Activated CD4-positive, CD25-positive, alpha-beta regulatory T cell treated with anti-CD3 and anti-CD28 coated beads, Interleukin-2, amount 50 U/mL, for 16 hours (primary cell): ENCODE measurements around the gene A3GALT2.
A peak's percentile ranks its signal among the peaks of the same experiment; 100 is the strongest.

Experiments used
- DNase-seq: peaks from one replicate; pipeline ENCODE4 v3.0.0-alpha.2; 2020; ENCODE audit warnings: low read depth, low spot score

The A3GALT2 gene

GRCh38 chr1:33350611-33351280 lies 29.8 kb upstream of the A3GALT2 start:
- no peak for DNase-seq

GRCh38 chr1:33349778-33350610 lies 29.1 kb upstream of the A3GALT2 start:
- DNase-seq: peak; percentile 60

- DNase-seq: no peak
Measured at GRCh38 chr1:33349081-33349759, 28.3 kb upstream of the A3GALT2 start.

GRCh38 chr1:33348676-33349080 lies 27.8 kb upstream of the A3GALT2 start:
- no peak for DNase-seq

DNA sequence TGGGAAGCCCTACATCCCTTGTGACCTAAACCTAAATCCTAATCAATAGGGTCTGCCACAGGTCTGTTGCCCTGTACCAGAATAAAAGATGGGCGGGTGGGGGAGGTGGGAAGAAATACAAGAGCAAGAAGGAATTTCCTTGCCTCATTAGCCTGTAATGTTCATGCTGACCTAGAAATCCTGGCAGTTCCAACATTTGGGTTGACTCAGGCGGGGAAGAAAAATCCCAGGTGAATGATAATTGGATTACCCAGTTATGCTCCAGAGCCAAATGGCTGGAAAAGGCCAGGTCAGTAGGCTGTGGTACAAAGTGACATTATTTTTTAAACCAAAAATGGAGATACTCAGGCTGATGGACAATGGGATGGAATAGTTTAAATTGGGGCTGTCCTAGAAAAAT lies 27.3 kb upstream of the A3GALT2 start:
- no peak for DNase-seq

GRCh38 chr1:33347650-33347992 lies 26.7 kb upstream of the A3GALT2 start:
- DNase-seq: no peak

DNA sequence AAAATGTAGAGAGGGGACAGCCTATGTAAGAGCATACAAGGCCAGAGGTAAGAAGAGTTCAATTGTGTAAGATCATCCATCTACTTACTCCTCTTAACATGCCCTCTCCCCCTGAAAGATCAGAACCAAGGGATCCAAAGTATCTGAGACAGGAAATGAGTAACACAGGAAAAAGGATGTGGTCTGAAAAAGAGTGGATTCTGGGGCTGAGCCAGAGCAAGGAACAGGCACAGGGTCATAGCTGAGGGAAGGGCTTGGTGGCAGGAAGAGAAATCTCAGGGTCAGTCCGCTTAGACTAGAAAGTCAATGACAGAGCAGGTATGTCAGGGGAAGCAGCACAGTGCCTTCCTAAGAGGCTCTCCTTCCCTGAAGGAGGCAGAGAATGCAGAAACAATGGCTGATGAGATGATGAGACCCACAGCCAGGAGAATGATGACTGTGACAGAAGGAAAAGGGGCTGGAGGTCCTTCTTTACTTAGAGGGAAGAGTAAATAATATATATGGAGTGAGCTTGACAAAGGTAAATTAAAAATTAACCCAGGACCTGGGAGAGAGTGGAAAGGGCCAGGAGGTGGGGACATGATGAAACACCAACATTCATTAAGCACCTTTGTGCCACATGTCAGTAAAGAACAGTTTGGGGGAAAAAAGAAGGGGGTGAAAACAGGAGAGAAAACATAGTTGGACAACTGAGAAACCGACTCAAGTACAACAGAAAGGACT lies 26.2 kb upstream of the A3GALT2 start:
- no peak for DNase-seq

GRCh38 chr1:33346533-33346926 lies 25.6 kb upstream of the A3GALT2 start:
- no peak for DNase-seq

- no peak for DNase-seq
Measured at GRCh38 chr1:33344896-33345560, 24.1 kb upstream of the A3GALT2 start.

DNA sequence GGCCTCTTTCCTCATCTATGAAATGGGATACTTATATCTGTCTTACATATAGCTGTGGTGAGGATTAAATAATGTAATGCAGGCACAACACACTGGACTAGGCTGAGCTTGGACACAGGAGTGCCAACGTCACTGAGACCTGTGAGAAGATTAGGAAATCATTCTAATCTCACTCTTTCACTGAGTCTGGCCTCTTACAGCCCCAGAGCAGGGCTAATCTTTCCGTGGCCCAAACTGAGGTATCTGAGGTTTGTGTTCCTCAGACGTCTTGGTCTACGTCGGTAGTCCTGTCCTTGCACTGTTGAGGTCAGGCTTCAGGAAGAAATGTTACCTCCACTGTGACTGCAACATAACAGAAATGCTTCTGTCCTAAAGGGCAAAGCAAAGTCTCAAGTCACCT lies 22.6 kb upstream of the A3GALT2 start:
- no peak for DNase-seq

GRCh38 chr1:33342041-33342723 lies 21.3 kb upstream of the A3GALT2 start:
- no peak for DNase-seq

DNA sequence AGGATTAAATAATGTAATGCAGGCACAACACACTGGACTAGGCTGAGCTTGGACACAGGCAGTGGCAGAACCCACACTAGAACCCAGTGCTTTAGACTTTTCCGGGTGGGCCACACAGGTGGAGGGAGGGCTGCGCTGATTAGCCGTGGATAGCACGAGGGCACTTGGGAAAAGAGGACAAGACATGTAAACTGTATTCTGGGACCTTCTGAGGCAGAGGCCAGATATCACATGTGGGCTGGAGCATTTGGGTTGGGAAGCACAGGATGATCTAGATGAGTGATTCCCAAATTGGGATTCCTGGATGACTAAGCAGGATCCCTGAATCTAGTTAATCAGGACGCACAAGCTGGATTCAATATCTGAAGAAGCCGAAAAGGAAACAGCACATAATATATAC lies 20.3 kb upstream of the A3GALT2 start:
- DNase-seq: no peak

- DNase-seq: no peak
Measured at GRCh38 chr1:33339413-33339812, 18.5 kb upstream of the A3GALT2 start.

DNA sequence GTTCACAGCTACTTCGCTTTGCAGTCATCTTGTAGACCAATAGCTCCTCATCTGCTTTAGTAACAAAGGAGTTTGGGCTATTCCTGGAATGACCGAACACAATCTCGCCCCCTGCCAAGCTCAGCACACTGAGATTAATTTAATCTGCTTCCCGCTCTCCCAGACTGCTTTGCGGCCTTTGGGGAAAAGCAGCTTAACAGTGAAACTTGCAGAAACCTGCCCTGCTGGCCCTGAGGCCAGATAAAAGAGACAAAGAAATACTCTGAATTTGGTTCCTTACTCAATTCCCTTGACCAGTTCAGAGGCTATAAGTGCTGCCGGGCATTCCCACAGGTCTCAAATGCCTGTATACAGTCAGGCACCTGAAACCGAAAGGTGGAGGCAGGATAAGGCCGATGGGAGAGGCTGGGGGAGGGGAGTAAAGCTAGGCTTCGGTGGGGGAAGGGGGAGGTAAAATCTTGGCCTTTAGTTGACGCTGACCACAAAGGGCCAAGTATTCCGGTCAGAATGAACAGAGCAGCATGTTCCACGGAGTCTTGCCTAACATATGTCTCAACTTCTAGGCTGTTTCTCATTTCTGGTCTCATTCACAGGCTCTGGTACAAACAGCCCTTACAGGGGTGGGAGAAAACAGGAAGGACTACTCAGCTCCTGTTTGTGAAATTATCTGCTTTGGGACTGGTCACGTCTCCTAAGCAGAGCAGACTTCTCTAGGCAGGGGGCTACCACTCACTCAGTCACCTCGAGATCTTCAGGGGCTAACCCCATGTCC lies 17.7 kb upstream of the A3GALT2 start:
- no peak for DNase-seq

DNA sequence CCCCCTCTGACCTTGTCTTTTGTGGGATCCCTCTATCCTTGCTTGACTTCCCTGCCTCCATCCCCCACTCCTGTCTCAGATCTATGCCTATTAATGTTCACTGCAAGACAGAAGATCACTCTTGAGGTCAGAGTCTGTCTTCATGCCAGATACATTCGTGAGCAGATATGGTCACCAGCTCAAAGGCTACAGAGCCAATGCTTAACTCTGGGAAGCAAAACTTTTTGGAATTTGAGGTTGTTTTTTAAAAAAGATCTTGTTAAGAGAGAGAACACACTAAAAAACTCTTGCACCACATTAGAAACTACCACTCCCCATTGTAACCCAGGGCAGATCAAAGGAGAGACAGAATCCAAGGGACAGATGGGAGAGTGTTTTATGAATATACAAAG lies 17.1 kb upstream of the A3GALT2 start:
- DNase-seq: no peak

- DNase-seq: no peak
Measured at GRCh38 chr1:33337441-33337840, 16.5 kb upstream of the A3GALT2 start.

DNA sequence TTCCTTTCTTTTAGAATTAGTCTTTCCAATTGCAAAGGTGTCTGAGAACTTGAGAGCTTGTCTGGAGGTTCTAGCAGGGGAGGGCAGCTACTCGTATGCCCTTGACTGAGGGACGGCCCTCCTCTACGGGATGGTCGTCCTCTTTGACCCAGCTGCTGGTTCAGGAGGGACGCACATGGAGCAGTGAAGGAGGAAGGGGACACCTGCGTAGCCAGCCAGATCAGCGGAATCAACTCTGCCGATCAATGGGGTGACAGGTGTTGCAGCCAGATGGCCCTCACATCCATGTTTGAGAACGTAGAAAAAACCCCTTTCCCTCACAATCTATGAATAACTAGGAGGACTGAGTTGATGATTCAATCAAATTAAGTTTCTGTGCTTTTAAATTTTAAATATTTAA lies 15.7 kb upstream of the A3GALT2 start:
- no peak for DNase-seq

DNA sequence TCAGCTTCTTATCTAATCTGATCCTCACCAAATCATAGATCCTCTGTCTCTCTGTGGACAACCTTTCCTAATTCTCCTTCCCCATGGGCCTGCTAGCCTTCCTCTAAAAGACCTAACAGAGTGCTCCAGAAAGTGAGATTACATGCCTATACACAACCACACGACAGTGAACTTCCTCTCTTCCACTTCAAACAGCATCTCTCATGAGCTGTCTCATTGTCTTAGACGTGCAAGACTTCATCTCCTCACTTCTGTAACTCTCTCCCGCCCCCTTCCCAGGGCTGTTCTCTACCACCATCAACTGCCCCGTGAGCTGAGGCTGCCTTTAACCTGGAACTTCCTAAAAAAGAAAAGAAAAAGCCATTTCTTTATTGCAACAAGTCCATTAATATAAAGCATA lies 14.1 kb upstream of the A3GALT2 start:
- DNase-seq: no peak

- DNase-seq: no peak
Measured at GRCh38 chr1:33334081-33334552, 13.2 kb upstream of the A3GALT2 start.

GRCh38 chr1:33332881-33333280 lies 12.0 kb upstream of the A3GALT2 start:
- DNase-seq: no peak
